ENCODE measurements around the gene ACTR2.

- TF ChIP-seq CTCF (IDR thresholded peaks at IDR 0.05), result no peak
- TF ChIP-seq POLR2AphosphoS5 (IDR thresholded peaks at IDR 0.05), result no peak
- TF ChIP-seq POLR2A (IDR thresholded peaks at IDR 0.05), result no peak
- TF ChIP-seq EP300 (IDR thresholded peaks at IDR 0.05), result no peak
These were observed 71.6 kb downstream of the ACTR2 start for GRCh38 chr2:65299246-65299645.
